Astrocyte of the spinal cord (primary cell): ENCODE results near the gene WDR37.
"Not testable (repeated sequence)": the region's sequence is repeated elsewhere in the genome, so short reads cannot be mapped to it uniquely, and the experiment has no call there.

Experiments
- DNase-seq: peaks from one replicate; pipeline ENCODE4 v3.0.0; 2011; ENCODE audit warnings: low read depth, low spot score
- H3K4me3 ChIP-seq: 2 replicates; pipeline ENCODE4 v1.5.1; 2011; ENCODE audit warnings: low read depth, mild to moderate bottlenecking, low read length, moderate library complexity
- in situ Hi-C: cut with HindIII; loops from 2 replicates; pipeline ENCODE4 v1.10.0; 2017; ENCODE audit warnings: low sequenced_read_pairs
- TF ChIP-seq, protein P1 (sequence below): IDR thresholded peaks from 2 replicates; pipeline ENCODE4 v1.5.1; 2012; ENCODE audit warnings: low read depth, mild to moderate bottlenecking, low read length, inconsistent platforms

Gene WDR37

DNA sequence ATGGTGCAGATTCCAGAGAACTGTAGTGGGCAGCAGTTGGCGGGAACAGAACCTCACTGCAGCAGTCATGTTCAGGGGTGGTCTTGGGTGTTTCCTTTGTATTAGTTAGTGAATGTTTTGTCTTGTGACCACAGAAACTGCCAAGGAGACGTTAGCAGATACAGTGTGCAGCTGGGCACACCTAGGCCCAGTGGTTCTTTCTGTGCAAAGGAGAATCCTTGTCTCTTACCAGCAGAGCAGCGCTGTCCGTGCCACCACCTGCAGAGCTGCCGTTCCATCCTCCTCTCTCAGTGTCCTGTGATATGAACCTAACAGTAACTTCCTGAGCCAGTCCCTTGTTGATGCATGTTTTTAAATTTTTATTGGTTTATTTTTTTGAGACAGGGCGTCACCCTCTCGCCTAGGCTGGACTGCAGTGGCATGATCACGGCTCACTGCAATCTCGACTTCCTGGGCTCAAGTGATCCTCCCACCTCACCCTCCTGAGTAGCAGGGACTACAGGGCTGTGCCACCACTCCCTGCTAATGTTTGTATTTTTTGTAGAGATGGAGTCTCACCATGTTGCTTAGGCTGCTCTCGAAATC, 60.6 kb downstream of the WDR37 start:
- in situ Hi-C loops, result no loop called here
- no peak overlapping the region for H3K4me3 ChIP-seq
- TF ChIP-seq, protein P1, sequence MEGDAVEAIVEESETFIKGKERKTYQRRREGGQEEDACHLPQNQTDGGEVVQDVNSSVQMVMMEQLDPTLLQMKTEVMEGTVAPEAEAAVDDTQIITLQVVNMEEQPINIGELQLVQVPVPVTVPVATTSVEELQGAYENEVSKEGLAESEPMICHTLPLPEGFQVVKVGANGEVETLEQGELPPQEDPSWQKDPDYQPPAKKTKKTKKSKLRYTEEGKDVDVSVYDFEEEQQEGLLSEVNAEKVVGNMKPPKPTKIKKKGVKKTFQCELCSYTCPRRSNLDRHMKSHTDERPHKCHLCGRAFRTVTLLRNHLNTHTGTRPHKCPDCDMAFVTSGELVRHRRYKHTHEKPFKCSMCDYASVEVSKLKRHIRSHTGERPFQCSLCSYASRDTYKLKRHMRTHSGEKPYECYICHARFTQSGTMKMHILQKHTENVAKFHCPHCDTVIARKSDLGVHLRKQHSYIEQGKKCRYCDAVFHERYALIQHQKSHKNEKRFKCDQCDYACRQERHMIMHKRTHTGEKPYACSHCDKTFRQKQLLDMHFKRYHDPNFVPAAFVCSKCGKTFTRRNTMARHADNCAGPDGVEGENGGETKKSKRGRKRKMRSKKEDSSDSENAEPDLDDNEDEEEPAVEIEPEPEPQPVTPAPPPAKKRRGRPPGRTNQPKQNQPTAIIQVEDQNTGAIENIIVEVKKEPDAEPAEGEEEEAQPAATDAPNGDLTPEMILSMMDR, result no peak
- DNase-seq, result no peak

DNA sequence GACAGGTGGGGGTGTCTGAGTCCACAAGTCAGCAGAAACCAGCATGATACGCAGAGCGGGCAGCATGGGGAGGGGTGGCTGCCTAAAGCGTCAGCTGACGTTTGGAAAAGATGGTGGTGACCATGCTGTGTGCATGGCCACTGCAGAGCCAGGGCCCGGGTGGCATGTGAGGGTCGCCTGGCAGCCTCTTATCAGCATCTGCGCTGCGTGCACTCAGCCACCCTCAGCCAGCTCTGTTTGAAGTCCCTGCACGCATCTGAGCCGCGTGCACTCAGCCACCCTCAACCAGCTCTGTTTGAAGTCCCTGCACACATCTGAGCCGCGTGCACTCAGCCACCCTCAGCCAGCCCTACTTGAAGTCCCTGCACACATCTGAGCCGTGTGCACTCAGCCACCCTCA, 61.5 kb downstream of the WDR37 start:
- H3K4me3 ChIP-seq, result no peak overlapping the region
- no peak for DNase-seq
- TF ChIP-seq, protein P1, result no peak
- in situ Hi-C loops, result no loop called here

DNA sequence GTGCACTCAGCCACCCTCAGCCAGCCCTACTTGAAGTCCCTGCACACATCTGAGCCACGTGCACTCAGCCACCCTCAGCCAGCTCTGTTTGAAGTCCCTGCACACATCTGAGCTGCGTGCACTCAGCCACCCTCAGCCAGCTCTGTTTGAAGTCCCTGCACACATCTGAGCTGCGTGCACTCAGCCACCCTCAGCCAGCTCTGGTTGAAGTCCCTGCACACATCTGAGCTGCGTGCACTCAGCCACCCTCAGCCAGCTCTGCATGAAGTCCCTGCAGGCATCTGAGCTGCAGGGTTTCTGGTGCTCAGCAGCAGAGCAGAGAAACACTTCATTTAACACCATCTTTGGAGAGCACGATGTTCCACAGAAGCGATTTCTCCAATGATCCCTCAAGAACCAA, 62.1 kb downstream of the WDR37 start:
- DNase-seq, in situ Hi-C loops: not testable (repeated sequence)

DNA sequence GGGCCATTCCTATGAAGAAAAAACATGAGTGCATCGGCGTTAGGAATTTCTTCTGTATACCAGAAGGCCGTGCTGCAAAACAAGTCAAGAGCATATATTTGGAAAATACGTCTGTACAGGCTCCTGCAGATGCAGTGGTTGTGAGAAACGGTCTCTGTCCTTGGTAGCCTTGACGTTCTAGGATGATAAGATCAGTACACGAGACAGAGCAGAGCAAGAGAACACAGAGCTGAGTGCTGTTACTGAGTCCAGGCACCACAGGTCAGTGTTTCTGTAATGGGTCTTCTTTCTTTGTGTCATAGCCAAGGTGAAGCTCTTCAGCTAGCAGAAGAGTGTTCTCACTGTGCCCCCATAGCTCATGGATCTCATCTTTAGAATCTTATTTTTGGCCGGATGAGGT, 62.8 kb downstream of the WDR37 start:
- TF ChIP-seq, protein P1, result no peak
- no peak for DNase-seq
- no peak overlapping the region for H3K4me3 ChIP-seq
- in situ Hi-C loops, result no loop called here

More for the DNA sequence above, 62.1 kb downstream of the WDR37 start:
- not testable (repeated sequence) for H3K4me3 ChIP-seq

DNA sequence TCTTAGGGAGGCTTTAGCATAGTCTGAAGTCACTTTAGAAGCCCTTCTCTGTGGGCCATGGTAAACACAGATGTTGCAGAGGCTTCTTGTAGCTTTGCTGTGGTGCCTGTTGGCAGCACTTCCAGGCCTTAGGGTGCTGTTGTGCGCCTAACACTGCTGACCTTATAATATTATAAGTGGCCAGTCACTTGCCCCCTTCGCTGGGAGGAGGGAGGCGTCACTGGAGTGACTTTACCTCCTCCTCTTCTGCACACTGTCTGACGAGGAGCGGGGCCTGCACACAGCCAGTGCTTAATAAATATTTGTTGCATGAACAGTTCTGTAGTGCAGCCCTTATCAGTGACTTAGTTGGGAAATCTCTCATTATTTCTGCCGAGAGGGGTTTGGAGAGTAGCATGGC, 63.3 kb downstream of the WDR37 start:
- H3K4me3 ChIP-seq, result no peak overlapping the region
- TF ChIP-seq, protein P1, result no peak
- no peak for DNase-seq
- in situ Hi-C loops, result no loop called here

DNA sequence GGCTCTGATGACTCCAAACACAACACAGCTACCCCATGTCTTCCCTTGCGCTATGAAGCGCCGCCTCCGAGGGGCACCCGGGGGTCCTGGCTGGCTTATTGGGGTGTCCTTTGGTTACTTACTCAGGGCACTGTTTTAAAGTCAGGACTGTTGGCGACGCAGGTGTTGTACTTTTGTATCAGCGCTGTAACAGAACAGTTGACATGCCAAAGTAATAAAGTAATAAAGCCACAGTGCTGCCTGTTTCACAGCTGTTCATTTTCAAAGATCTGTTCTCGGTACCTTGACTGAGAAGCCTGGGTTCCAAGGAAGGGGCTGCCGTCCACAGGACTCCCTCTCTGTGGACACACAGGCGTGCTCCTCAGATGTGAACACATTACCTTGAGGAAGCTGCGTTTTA, 64.1 kb downstream of the WDR37 start:
- TF ChIP-seq, protein P1, result no peak
- peak; percentile 1 for DNase-seq
- no peak overlapping the region for H3K4me3 ChIP-seq
- in situ Hi-C loops, result no loop called here

DNA sequence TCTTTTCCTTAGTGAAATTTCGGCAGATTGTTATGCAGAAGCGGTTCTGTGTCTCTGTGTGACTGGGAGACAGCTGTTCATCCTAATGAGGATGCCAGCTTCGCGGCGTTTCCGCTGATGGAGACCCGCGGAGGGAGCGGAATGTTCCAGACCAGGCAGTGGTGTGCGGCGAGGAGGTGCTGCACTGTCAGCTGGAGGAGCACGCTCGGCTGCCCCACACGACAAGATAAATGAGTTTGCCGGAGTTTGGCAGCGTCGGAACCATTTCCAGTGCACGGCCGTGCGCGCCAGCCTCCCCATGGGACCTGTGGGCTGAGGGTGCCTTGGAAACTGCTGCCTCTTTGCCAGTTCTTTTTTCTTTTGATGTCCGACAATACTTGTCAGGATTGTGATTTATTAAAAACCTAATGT, 64.6 kb downstream of the WDR37 start:
- no peak overlapping the region for H3K4me3 ChIP-seq
- in situ Hi-C loops, result no loop called here
- TF ChIP-seq, protein P1, result no peak
- peak; percentile 11 for DNase-seq
